Breast epithelium (tissue), 4 donors: ENCODE measurements around the gene CTTNBP2NL. TPM values are rescaled to one million over a fixed set of nuclear protein-coding genes. Genes with fewer than 3 reads are reported as not detected.
"Not testable (repeated sequence)": the region's sequence is repeated elsewhere in the genome, so short reads cannot be mapped to it uniquely, and the experiment has no call there.

Experiments
- DNase-seq, 2 donors: peaks; one replicate each; pipeline ENCODE4 v3.0.0-alpha.2; 2019; ENCODE audit warnings: low spot score in 2 of 2
- H3K27ac ChIP-seq, 2 donors: fragments of 200-600 bp; sonication (generic) in 1 of 2; one replicate each; pipeline ENCODE4 v1.5.1; 2016 to 2019; ENCODE audit warnings: mild to moderate bottlenecking in 1 of 2
- H3K27me3 ChIP-seq, 2 donors: fragments of 200-600 bp; sonication (generic) in 1 of 2; one replicate each; pipeline versions ENCODE4 v1.5.1 to v1.6.0; 2017 to 2019; ENCODE audit warnings: control low read depth in 1 of 2, mild to moderate bottlenecking in 1 of 2
- H3K36me3 ChIP-seq: fragments of 200-600 bp; one replicate; pipeline ENCODE4 v1.5.1; 2019
- H3K4me1 ChIP-seq, 2 donors: fragments of 200-600 bp; sonication (generic); one replicate each; pipeline ENCODE4 v1.5.1; 2016 to 2019; ENCODE audit warnings: control low read depth in 1 of 2
- H3K4me3 ChIP-seq, 3 donors: fragments of 200-600 bp; sonication (generic); 1 replicate in 2 of 3; 2 replicates in 1 of 3; pipeline ENCODE4 v1.5.1; 2016 to 2019; ENCODE audit warnings: mild to moderate bottlenecking in 3 of 3, moderate library complexity in 2 of 3
- H3K9me3 ChIP-seq, 2 donors: fragments of 200-600 bp; sonication (generic) in 1 of 2; one replicate each; pipeline ENCODE4 v1.5.1; 2016 to 2019; ENCODE audit warnings: control low read depth in 1 of 2
- CTCF ChIP-seq, 3 donors: fragments of 450-650 bp; IDR thresholded peaks; one replicate each; pipeline ENCODE4 v1.5.1; 2016 to 2017; ENCODE audit warnings: antibody characterized with exemption in 3 of 3, mild to moderate bottlenecking in 3 of 3, moderate library complexity in 3 of 3
- POLR2A ChIP-seq: fragments of 450-650 bp; IDR thresholded peaks from one replicate; pipeline ENCODE4 v1.6.1; 2016; ENCODE audit warnings: antibody characterized with exemption, mild to moderate bottlenecking, moderate library complexity
- POLR2AphosphoS5 ChIP-seq, 3 donors: sonication (generic); formaldehyde crosslinking; IDR thresholded peaks; one replicate each; pipeline ENCODE4 v1.6.1; 2017; ENCODE audit warnings: antibody characterized with exemption in 3 of 3
- intact Hi-C: fragments of 100-400 bp; cut with DNase I; formaldehyde crosslinking; loops from one replicate; pipeline ENCODE4 v1.15.1; 2023; ENCODE audit warnings: low total_unique reads
- total RNA-seq, 3 donors: library from RNA; depleted of rRNA; stranded (reverse); fragments of >200 nt; gene quantifications; one replicate each; pipeline ENCODE4 v1.1.0, GENCODE V29; 2016

CTTNBP2NL gene
- total RNA-seq, 3 donors from 2014 or later = 24.1 to 30.4 (median 25.9) TPM

- Histone ChIP-seq H3K27ac (no peak overlapping the region), H3K9me3 (no peaks in the 10 kb centered on the region), H3K4me3 (no peak overlapping the region), H3K4me1 (no peaks in the 10 kb centered on the region), H3K27me3 (no peaks in the 10 kb centered on the region), H3K36me3 (no peaks in the 10 kb centered on the region)
- TF ChIP-seq POLR2AphosphoS5 (IDR thresholded peaks at IDR 0.05) (no peak), CTCF (IDR thresholded peaks at IDR 0.05) (no peak), POLR2A (no peak)
- intact Hi-C loops = no loop called here
- no peak for DNase-seq
Observed at GRCh38 chr1:112436384-112437156, 40.6 kb downstream of the CTTNBP2NL start.

GRCh38 chr1:112438156-112438555 lies 42.1 kb downstream of the CTTNBP2NL start:
- H3K9me3 ChIP-seq, intact Hi-C loops, DNase-seq, H3K4me1 ChIP-seq, H3K36me3 ChIP-seq, H3K4me3 ChIP-seq, H3K27me3 ChIP-seq: not testable (repeated sequence)
- peak overlapping the region; percentile 30 to 51 for H3K27ac ChIP-seq

- no peaks in the 10 kb centered on the region for H3K36me3 ChIP-seq
- H3K9me3 ChIP-seq = no peaks in the 10 kb centered on the region
- TF ChIP-seq CTCF (IDR thresholded peaks at IDR 0.05) = no peak
- TF ChIP-seq POLR2AphosphoS5 (IDR thresholded peaks at IDR 0.05) = no peak
- TF ChIP-seq POLR2A = no peak
- intact Hi-C loops = no loop called here
- peak overlapping the region; percentile 30 to 51 for H3K27ac ChIP-seq
- H3K27me3 ChIP-seq = no peaks in the 10 kb centered on the region
- no peak for DNase-seq
- H3K4me1 ChIP-seq = no peaks in the 10 kb centered on the region
- H3K4me3 ChIP-seq = no peak overlapping the region
Observed at GRCh38 chr1:112439592-112439991, 43.6 kb downstream of the CTTNBP2NL start.

GRCh38 chr1:112440574-112440973 lies 44.6 kb downstream of the CTTNBP2NL start:
- no peaks in the 10 kb centered on the region for H3K27me3 ChIP-seq
- TF ChIP-seq POLR2AphosphoS5 (IDR thresholded peaks at IDR 0.05) = no peak
- no peaks in the 10 kb centered on the region for H3K9me3 ChIP-seq
- no peaks in the 10 kb centered on the region for H3K36me3 ChIP-seq
- H3K4me3 ChIP-seq = no peak overlapping the region
- no peak overlapping the region for H3K27ac ChIP-seq
- H3K4me1 ChIP-seq = no peaks in the 10 kb centered on the region
- intact Hi-C loops = loop anchor here (5.0 kb wide), 1 partner anchor 573 kb away; no protein-coding TSS in a partner anchor
- DNase-seq = no peak

- intact Hi-C loops = loop anchor here (5.0 kb wide), 1 partner anchor 577 kb away; no protein-coding TSS in a partner anchor
- no peaks in the 10 kb centered on the region for H3K4me1 ChIP-seq
- no peak overlapping the region for H3K27ac ChIP-seq
- TF ChIP-seq POLR2AphosphoS5 (IDR thresholded peaks at IDR 0.05) (no peak), CTCF (IDR thresholded peaks at IDR 0.05) (no peak), POLR2A (no peak)
- H3K4me3 ChIP-seq = no peak overlapping the region
- DNase-seq = no peak
- H3K27me3 ChIP-seq = no peaks in the 10 kb centered on the region
- no peaks in the 10 kb centered on the region for H3K9me3 ChIP-seq
- no peaks in the 10 kb centered on the region for H3K36me3 ChIP-seq
Observed at GRCh38 chr1:112444269-112444668, 48.3 kb downstream of the CTTNBP2NL start.

- H3K9me3 ChIP-seq = no peaks in the 10 kb centered on the region
- DNase-seq = no peak
- intact Hi-C loops = no loop called here
- H3K27me3 ChIP-seq = no peaks in the 10 kb centered on the region
- no peaks in the 10 kb centered on the region for H3K36me3 ChIP-seq
- H3K4me1 ChIP-seq = no peaks in the 10 kb centered on the region
- TF ChIP-seq CTCF (IDR thresholded peaks at IDR 0.05) = no peak
- no peak for TF ChIP-seq POLR2AphosphoS5 (IDR thresholded peaks at IDR 0.05)
- no peak for TF ChIP-seq POLR2A
- H3K27ac ChIP-seq = no peak overlapping the region
- no peak overlapping the region for H3K4me3 ChIP-seq
Observed at GRCh38 chr1:112445596-112445995, 49.6 kb downstream of the CTTNBP2NL start.
